Measurements from ENCODE around the gene HSFX4. TPM values are rescaled to one million over a fixed set of nuclear protein-coding genes. Genes with fewer than 3 reads are reported as not detected.
A peak's percentile ranks its signal among the peaks of the same experiment; 100 is the strongest.

The HSFX4 gene
- total and polyA plus RNA-seq, 2 experiments from 2014 or later = not detected

- Histone ChIP-seq H3K36me3 (ENCODE audit: low read depth) (no peaks in the 10 kb centered on the region; the same call in 1 of the 2 replicates), H3K79me2 (ENCODE audit: insufficient read depth) (no peaks in the 10 kb centered on the region), H4K20me1 (ENCODE audit: insufficient read depth) (no peaks in the 10 kb centered on the region), H3K4me1 (ENCODE audit: insufficient read depth) (0 out of 2 replicates have a peak, but pooled peaks cover 4% of the 10 kb centered on the region), H3F3A (ENCODE audit: insufficient read depth) (no peaks in the 10 kb centered on the region), H2AFZ (no peak overlapping the region), H3K27ac (no peak overlapping the region), H3K27me3 (replicated peaks; ENCODE audit: insufficient read depth) (no peaks in the 10 kb centered on the region), H3K9ac (no peak overlapping the region), H3K4me3 (no peak overlapping the region), H3K9me3 (ENCODE audit: low read depth) (no peaks in the 10 kb centered on the region), H3K4me2 (ENCODE audit: unreplicated experiment) (no peak overlapping the region), H3K9me2 (ENCODE audit: insufficient read depth) (no peaks in the 10 kb centered on the region)
- TF ChIP-seq EZH2 (IDR thresholded peaks at IDR 0.05; ENCODE audit: insufficient read depth, poor library complexity, severe bottlenecking) (no peak), EZH2phosphoT487 (IDR thresholded peaks at IDR 0.05; ENCODE audit: insufficient read depth, low read depth) (no peak)
- DNase-seq = no peak
- in situ Hi-C loops (cut with MboI) = loop anchor here (25.0 kb wide), 4 partner anchors 400 to 750 kb away; partner anchors contain the start of gene MAMLD1
These were observed 32.6 kb downstream of the HSFX4 start for GRCh38 chrX:149962010-149962409.

GRCh38 chrX:149962859-149963757 is 33.7 kb downstream of the HSFX4 start:
- 0 out of 2 replicates have a peak, but pooled peaks cover 4% of the 10 kb centered on the region for H3K4me1 ChIP-seq (ENCODE audit: insufficient read depth)
- H3K36me3 ChIP-seq (ENCODE audit: low read depth) = no peaks in the 10 kb centered on the region; the same call in 1 of the 2 replicates
- no peaks in the 10 kb centered on the region for H3F3A ChIP-seq (ENCODE audit: insufficient read depth)
- no peak overlapping the region for H3K27ac ChIP-seq
- H3K79me2 ChIP-seq (ENCODE audit: insufficient read depth) = no peaks in the 10 kb centered on the region
- no peak overlapping the region for H2AFZ ChIP-seq
- no peaks in the 10 kb centered on the region for H3K9me3 ChIP-seq (ENCODE audit: low read depth)
- no peaks in the 10 kb centered on the region for H3K9me2 ChIP-seq (ENCODE audit: insufficient read depth)
- 43 to 46% methylated on average over 9 of the region's 9 CpGs for WGBS, 2 experiments (ENCODE audit: low coverage in 1 of 2, low lambda C conversion rate in 2 of 2, missing lambda C conversion rate in 2 of 2)
- no peak overlapping the region for H3K4me3 ChIP-seq
- TF ChIP-seq EZH2 (IDR thresholded peaks at IDR 0.05; ENCODE audit: insufficient read depth, poor library complexity, severe bottlenecking) (no peak), EZH2phosphoT487 (IDR thresholded peaks at IDR 0.05; ENCODE audit: insufficient read depth, low read depth) (no peak)
- H3K27me3 ChIP-seq (replicated peaks; ENCODE audit: insufficient read depth) = no peaks in the 10 kb centered on the region
- H3K4me2 ChIP-seq (ENCODE audit: unreplicated experiment) = no peak overlapping the region
- no peaks in the 10 kb centered on the region for H4K20me1 ChIP-seq (ENCODE audit: insufficient read depth)
- H3K9ac ChIP-seq = no peak overlapping the region
- DNase-seq = peak; percentile 80
- in situ Hi-C loops (cut with MboI) = loop anchor here (25.0 kb wide), 4 partner anchors 399 to 749 kb away; partner anchors contain the start of gene MAMLD1

- in situ Hi-C loops (cut with MboI) = no loop called here
These were observed 49.8 kb downstream of the HSFX4 start for GRCh38 chrX:149979126-149979644.

More at GRCh38 chrX:149979126-149979644, 49.8 kb downstream of the HSFX4 start:
- DNase-seq = no peak
- Histone ChIP-seq H3K9me3 (ENCODE audit: low read depth) (no peaks in the 10 kb centered on the region), H3K79me2 (ENCODE audit: insufficient read depth) (no peaks in the 10 kb centered on the region), H3K9me2 (ENCODE audit: insufficient read depth) (no peaks in the 10 kb centered on the region), H3K4me3 (no peak overlapping the region), H4K20me1 (ENCODE audit: insufficient read depth) (no peaks in the 10 kb centered on the region), H2AFZ (no peak overlapping the region), H3K27ac (no peak overlapping the region), H3K36me3 (ENCODE audit: low read depth) (no peaks in the 10 kb centered on the region), H3K4me2 (ENCODE audit: unreplicated experiment) (no peak overlapping the region), H3K27me3 (replicated peaks; ENCODE audit: insufficient read depth) (no peaks in the 10 kb centered on the region), H3K4me1 (ENCODE audit: insufficient read depth) (no peaks in the 10 kb centered on the region), H3K9ac (no peak overlapping the region), H3F3A (ENCODE audit: insufficient read depth) (no peaks in the 10 kb centered on the region)
- TF ChIP-seq EZH2phosphoT487 (IDR thresholded peaks at IDR 0.05; ENCODE audit: insufficient read depth, low read depth) (no peak), EZH2 (IDR thresholded peaks at IDR 0.05; ENCODE audit: insufficient read depth, poor library complexity, severe bottlenecking) (no peak)
- WGBS, 2 experiments (ENCODE audit: low coverage in 1 of 2, low lambda C conversion rate in 2 of 2, missing lambda C conversion rate in 2 of 2) = 74 to 84% methylated on average over 3 of the region's 3 CpGs

Other genes starting within 250 kb of the HSFX4 start
- gene MAGEA11, start 217.5 kb upstream of the HSFX4 start, total RNA-seq (2014; rRNA removed; shearing (Covaris generic)) = not detected in 2 replicates
- gene MAGEA11, start 217.5 kb upstream of the HSFX4 start, polyA plus RNA-seq (2016; fragmentation: Nextera tagmentation; extraction: Ambion mirVana) = not detected in 2 replicates
- gene HSFX1, start 155.5 kb upstream of the HSFX4 start, total RNA-seq (2014; rRNA removed; shearing (Covaris generic)) = 0.25 and 0.65 TPM in 2 replicates
- 0.09 TPM in 1 of 2 replicates, not detected in the other for gene HSFX1, start 155.5 kb upstream of the HSFX4 start, polyA plus RNA-seq (2016; fragmentation: Nextera tagmentation; extraction: Ambion mirVana)
- not detected in 2 replicates for gene MAGEA9, start 147.6 kb upstream of the HSFX4 start, total RNA-seq (2014; rRNA removed; shearing (Covaris generic))
- not detected in 2 replicates for gene MAGEA9, start 147.6 kb upstream of the HSFX4 start, polyA plus RNA-seq (2016; fragmentation: Nextera tagmentation; extraction: Ambion mirVana)
- gene MAGEA8, start 48.4 kb upstream of the HSFX4 start, total RNA-seq (2014; rRNA removed; shearing (Covaris generic)) = not detected in 2 replicates
- not detected in 2 replicates for gene MAGEA8, start 48.4 kb upstream of the HSFX4 start, polyA plus RNA-seq (2016; fragmentation: Nextera tagmentation; extraction: Ambion mirVana)
- 24.7 and 28.1 TPM in 2 replicates for gene EOLA2, start 8.9 kb downstream of the HSFX4 start, total RNA-seq (2014; rRNA removed; shearing (Covaris generic))
- 45.2 and 48.2 TPM in 2 replicates for gene EOLA2, start 8.9 kb downstream of the HSFX4 start, polyA plus RNA-seq (2016; fragmentation: Nextera tagmentation; extraction: Ambion mirVana)